Measurements from ENCODE around the gene CPNE4. TPM values are rescaled to one million over a fixed set of nuclear protein-coding genes. Genes with fewer than 3 reads are reported as not detected.

Gene CPNE4
- total RNA-seq, 1 donor from 2014 or later = 0.41 TPM

- Mint-ChIP-seq H3K4me1 (ENCODE audit: unreplicated experiment) (no peaks in the 10 kb centered on the region), H3K9me3 (ENCODE audit: unreplicated experiment) (no peaks in the 10 kb centered on the region), H3K36me3 (ENCODE audit: low read depth, unreplicated experiment) (no peaks in the 10 kb centered on the region), H3K27ac (ENCODE audit: unreplicated experiment) (no peak overlapping the region), H3K4me3 (ENCODE audit: unreplicated experiment) (no peak overlapping the region), H3K27me3 (ENCODE audit: unreplicated experiment) (peaks cover 3% of the 10 kb centered on the region)
- no peak for DNase-seq (ENCODE audit: low spot score)
- TF ChIP-seq, protein P1, sequence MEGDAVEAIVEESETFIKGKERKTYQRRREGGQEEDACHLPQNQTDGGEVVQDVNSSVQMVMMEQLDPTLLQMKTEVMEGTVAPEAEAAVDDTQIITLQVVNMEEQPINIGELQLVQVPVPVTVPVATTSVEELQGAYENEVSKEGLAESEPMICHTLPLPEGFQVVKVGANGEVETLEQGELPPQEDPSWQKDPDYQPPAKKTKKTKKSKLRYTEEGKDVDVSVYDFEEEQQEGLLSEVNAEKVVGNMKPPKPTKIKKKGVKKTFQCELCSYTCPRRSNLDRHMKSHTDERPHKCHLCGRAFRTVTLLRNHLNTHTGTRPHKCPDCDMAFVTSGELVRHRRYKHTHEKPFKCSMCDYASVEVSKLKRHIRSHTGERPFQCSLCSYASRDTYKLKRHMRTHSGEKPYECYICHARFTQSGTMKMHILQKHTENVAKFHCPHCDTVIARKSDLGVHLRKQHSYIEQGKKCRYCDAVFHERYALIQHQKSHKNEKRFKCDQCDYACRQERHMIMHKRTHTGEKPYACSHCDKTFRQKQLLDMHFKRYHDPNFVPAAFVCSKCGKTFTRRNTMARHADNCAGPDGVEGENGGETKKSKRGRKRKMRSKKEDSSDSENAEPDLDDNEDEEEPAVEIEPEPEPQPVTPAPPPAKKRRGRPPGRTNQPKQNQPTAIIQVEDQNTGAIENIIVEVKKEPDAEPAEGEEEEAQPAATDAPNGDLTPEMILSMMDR (IDR thresholded peaks at IDR 0.05; ENCODE audit: unreplicated experiment) = no peak
Measured at GRCh38 chr3:131914090-131914691, 120.6 kb downstream of the CPNE4 start.

DNA sequence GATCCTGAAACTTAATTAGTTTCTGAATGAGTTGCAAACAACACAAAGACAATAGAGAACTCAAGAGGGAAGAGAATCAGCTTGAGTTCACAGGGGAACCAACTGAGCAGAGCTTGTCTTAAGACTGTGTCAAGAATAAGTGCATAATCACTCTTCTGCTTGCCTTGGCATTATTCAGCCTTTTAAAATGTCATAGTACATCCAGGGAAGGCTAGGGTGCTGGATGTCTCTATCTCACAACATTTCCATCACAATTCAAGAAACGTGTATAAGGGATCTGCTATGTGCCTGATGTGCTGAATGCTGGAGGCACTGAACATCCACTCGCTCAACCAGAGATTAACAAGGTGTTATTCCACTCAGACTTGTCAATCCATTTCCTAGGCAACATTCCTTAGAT, 122.6 kb downstream of the CPNE4 start:
- DNase-seq (ENCODE audit: low spot score) = no peak
- no peak overlapping the region for H3K4me3 Mint-ChIP-seq (ENCODE audit: unreplicated experiment)
- H3K4me1 Mint-ChIP-seq (ENCODE audit: unreplicated experiment) = no peaks in the 10 kb centered on the region
- peaks cover 3% of the 10 kb centered on the region for H3K27me3 Mint-ChIP-seq (ENCODE audit: unreplicated experiment)
- TF ChIP-seq, protein P1 (IDR thresholded peaks at IDR 0.05; ENCODE audit: unreplicated experiment) = no peak
- no peaks in the 10 kb centered on the region for H3K36me3 Mint-ChIP-seq (ENCODE audit: low read depth, unreplicated experiment)
- H3K9me3 Mint-ChIP-seq (ENCODE audit: unreplicated experiment) = no peaks in the 10 kb centered on the region
- H3K27ac Mint-ChIP-seq (ENCODE audit: unreplicated experiment) = no peak overlapping the region

DNA sequence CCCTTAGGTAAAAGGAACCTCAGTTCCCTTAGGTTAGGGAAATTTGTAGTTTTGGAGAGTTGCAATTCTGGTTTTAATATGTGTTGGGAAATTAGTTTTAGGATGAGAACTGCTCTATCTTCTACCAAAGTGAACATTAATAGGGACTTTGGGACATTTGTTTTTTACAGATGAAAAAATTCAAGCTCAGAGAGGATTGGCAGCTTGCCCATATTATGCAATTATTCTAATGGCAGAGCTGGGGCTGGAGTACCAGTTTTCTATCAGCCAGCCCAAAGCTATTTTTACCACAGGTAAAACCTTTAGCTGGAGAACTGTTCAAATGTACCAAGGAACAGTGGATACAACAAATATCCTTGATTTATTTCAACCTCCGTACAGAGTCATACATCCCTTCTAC, 127.0 kb downstream of the CPNE4 start:
- TF ChIP-seq, protein P1 (IDR thresholded peaks at IDR 0.05; ENCODE audit: unreplicated experiment) = no peak
- no peak overlapping the region for H3K27ac Mint-ChIP-seq (ENCODE audit: unreplicated experiment)
- H3K4me1 Mint-ChIP-seq (ENCODE audit: unreplicated experiment) = no peaks in the 10 kb centered on the region
- H3K4me3 Mint-ChIP-seq (ENCODE audit: unreplicated experiment) = no peak overlapping the region
- no peaks in the 10 kb centered on the region for H3K36me3 Mint-ChIP-seq (ENCODE audit: low read depth, unreplicated experiment)
- H3K27me3 Mint-ChIP-seq (ENCODE audit: unreplicated experiment) = no peaks in the 10 kb centered on the region
- no peaks in the 10 kb centered on the region for H3K9me3 Mint-ChIP-seq (ENCODE audit: unreplicated experiment)
- no peak for DNase-seq (ENCODE audit: low spot score)

DNA sequence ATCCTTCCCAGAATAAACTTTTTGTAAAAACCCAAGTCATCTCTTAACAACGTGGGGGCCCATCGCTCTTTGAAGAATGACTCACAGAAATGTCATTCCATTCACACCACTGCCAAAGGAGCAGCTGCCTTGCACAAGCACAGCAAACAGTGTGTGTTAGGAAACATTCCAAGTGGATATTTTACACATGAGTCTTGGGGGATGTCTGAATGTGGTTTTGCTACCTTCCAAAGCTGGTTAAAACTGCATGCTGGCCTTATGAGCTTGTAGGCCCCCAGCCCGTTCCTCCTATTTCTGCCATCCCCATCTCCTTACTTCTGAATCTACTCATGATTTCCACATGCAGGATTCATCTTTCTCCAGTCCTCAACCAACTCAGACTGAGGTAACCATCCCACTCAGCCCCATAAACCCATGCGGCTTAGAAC, 130.8 kb downstream of the CPNE4 start:
- DNase-seq (ENCODE audit: low spot score) = no peak
- Mint-ChIP-seq H3K27me3 (ENCODE audit: unreplicated experiment) (no peaks in the 10 kb centered on the region), H3K4me3 (ENCODE audit: unreplicated experiment) (no peak overlapping the region), H3K4me1 (ENCODE audit: unreplicated experiment) (no peaks in the 10 kb centered on the region), H3K9me3 (ENCODE audit: unreplicated experiment) (no peaks in the 10 kb centered on the region), H3K36me3 (ENCODE audit: low read depth, unreplicated experiment) (no peaks in the 10 kb centered on the region), H3K27ac (ENCODE audit: unreplicated experiment) (no peak overlapping the region)
- TF ChIP-seq, protein P1 (IDR thresholded peaks at IDR 0.05; ENCODE audit: unreplicated experiment) = no peak

GRCh38 chr3:131901686-131902085, 133.1 kb downstream of the CPNE4 start:
- Mint-ChIP-seq H3K4me3 (ENCODE audit: unreplicated experiment) (no peak overlapping the region), H3K27ac (ENCODE audit: unreplicated experiment) (no peak overlapping the region), H3K27me3 (ENCODE audit: unreplicated experiment) (no peaks in the 10 kb centered on the region), H3K9me3 (ENCODE audit: unreplicated experiment) (no peaks in the 10 kb centered on the region), H3K36me3 (ENCODE audit: low read depth, unreplicated experiment) (no peaks in the 10 kb centered on the region), H3K4me1 (ENCODE audit: unreplicated experiment) (no peaks in the 10 kb centered on the region)
- TF ChIP-seq, protein P1 (IDR thresholded peaks at IDR 0.05; ENCODE audit: unreplicated experiment) = no peak
- DNase-seq (ENCODE audit: low spot score) = no peak

Data from endothelial cell (in vitro differentiated cells).